ENCODE data around the gene SMYD3. TPM values are rescaled to one million over a fixed set of nuclear protein-coding genes. Genes with fewer than 3 reads are reported as not detected.

The SMYD3 gene
- total RNA-seq, 1 donor from 2014 or later = 23.9 TPM

DNA sequence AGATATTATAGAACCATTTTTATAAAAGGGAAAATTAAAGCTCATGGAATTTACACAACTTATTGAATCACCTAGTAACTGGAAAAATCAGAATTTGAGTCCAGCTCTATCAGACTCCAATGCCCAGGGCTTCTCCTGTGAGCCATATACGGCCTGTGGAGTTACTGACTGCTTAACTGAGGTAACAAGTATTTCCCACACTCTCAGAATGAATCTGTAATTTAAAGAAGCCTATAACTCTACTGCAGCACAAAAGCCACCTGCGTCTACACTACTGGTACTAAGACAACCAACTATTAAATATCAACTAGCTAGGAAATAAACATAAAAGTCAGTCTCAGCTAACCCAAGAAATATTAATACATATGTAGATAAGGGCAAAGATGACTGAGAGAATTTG, 29.4 kb downstream of the SMYD3 start:
- Mint-ChIP-seq H3K4me3 (no peak overlapping the region), H3K27ac (no peak overlapping the region), H3K27me3 (no peaks in the 10 kb centered on the region), H3K9me3 (no peaks in the 10 kb centered on the region), H3K4me1 (peaks cover 9% of the 10 kb centered on the region), H3K36me3 (ENCODE audit: low read depth) (no peaks in the 10 kb centered on the region)
- no peak for DNase-seq
- intact Hi-C loops (cut with micrococcal nuclease) = loop anchor here (2.0 to 5.0 kb wide), 2 partner anchors 15 to 145 kb away; no protein-coding TSS in a partner anchor

DNA sequence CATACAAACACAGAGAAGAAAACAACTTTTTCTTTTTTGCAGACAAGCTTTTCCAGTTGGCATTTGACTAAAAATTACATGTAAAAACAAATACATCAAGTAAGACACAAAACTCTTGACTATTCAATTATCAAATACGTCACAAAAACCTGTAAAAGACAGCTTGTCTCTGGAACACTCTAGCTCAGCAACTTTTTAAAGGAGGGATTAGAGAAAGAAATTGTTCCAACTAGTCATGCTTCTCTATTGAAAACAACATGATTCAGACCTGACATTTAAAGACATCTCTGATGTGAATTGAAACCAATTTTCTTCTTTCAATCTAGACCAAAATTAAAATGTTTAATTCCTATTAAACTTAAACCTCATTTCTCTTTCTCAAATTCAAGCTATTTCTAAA, 30.3 kb downstream of the SMYD3 start:
- Mint-ChIP-seq H3K9me3 (no peaks in the 10 kb centered on the region), H3K36me3 (ENCODE audit: low read depth) (no peaks in the 10 kb centered on the region), H3K4me1 (peaks cover 9% of the 10 kb centered on the region), H3K27ac (no peak overlapping the region), H3K4me3 (no peak overlapping the region), H3K27me3 (no peaks in the 10 kb centered on the region)
- intact Hi-C loops (cut with micrococcal nuclease) = loop anchor here (2.0 to 5.0 kb wide), 2 partner anchors 16 to 144 kb away; no protein-coding TSS in a partner anchor
- no peak for DNase-seq

DNA sequence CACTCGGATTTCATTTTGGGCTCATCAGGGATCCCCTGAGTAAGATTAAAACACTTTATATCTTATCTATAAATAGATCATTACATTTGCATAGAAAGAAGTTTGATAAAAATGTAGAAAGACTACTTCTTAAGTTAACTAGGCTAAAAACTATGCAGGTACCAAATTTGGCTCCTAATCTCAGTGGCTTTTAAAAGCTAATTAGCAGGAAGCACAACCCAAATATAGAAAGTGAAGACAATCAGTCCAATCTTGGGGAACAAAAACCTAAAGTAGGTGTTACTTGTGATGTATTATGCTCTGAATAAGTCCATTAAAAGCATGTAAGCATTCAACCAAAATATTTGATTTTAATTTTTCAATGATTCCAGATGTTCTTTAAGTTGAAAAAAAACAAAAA, 35.4 kb downstream of the SMYD3 start:
- Mint-ChIP-seq H3K4me3 (no peak overlapping the region), H3K36me3 (ENCODE audit: low read depth) (peaks cover 1% of the 10 kb centered on the region), H3K27ac (no peak overlapping the region), H3K27me3 (no peaks in the 10 kb centered on the region), H3K9me3 (no peaks in the 10 kb centered on the region), H3K4me1 (peaks cover 4% of the 10 kb centered on the region)
- no peak for DNase-seq
- intact Hi-C loops (cut with micrococcal nuclease) = no loop called here

DNA sequence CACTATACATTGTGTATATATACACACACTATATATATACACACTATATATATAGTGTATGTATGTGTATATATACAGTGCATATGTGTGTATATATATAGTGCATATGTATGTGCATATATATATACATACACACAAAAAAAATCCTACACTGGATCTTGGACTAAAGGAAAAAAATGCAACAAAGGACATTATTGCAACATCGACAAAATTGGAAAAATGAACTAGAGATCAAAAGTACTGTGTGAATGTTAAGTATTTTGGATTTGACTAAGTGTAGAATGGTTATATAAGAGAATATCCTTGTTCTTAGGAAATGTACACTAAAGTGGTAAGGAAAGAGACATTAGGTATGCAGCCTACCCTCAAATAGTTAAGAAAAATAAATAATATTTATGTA, 36.5 kb downstream of the SMYD3 start:
- Mint-ChIP-seq H3K4me3 (no peak overlapping the region), H3K4me1 (peaks cover 2% of the 10 kb centered on the region), H3K27me3 (no peaks in the 10 kb centered on the region), H3K9me3 (no peaks in the 10 kb centered on the region), H3K27ac (no peak overlapping the region), H3K36me3 (ENCODE audit: low read depth) (peaks cover 1% of the 10 kb centered on the region)
- no peak for DNase-seq
- intact Hi-C loops (cut with micrococcal nuclease) = no loop called here

DNA sequence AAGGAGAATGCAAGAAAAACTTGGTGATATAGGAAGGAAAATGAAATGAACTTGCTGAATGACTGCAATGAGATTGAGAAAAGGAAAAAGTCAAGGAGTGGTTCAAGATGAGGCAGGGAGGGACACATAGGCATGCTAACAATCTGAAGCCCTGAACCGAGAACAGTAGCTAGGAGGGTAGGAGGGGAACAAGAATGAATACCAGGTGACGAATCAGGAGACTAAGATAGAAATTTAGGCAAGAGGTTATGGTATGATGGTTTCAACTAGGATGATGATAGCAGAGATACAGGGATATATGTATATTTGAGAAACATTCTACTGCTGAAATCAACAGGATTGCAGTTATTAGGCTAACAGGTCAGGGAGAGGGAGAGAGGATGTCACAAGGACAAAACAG, 44.1 kb downstream of the SMYD3 start:
- no peak overlapping the region for H3K27ac Mint-ChIP-seq
- no peaks in the 10 kb centered on the region for H3K27me3 Mint-ChIP-seq
- H3K4me3 Mint-ChIP-seq = no peak overlapping the region
- peaks cover 6% of the 10 kb centered on the region for H3K4me1 Mint-ChIP-seq
- no peaks in the 10 kb centered on the region for H3K9me3 Mint-ChIP-seq
- peaks cover 1% of the 10 kb centered on the region for H3K36me3 Mint-ChIP-seq (ENCODE audit: low read depth)
- intact Hi-C loops (cut with micrococcal nuclease) = no loop called here
- no peak for DNase-seq

DNA sequence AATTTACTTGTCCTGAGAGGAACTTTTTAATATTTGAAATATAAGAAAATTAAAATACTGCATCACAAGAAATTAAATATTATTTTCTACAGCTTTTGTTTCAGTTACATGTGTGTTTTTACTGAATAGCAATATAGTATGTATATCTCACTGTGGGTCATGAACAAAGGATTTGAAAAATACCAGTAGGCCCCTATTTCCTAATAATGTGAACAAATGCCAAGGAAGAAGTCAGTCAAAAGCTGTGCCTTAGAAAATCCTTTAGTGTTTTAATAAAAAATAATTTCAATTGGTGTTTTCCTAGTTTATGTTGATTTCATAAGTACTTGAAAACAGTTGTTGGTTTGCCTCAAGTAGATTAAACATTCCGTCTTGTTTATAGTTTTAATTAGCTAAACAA, 46.7 kb downstream of the SMYD3 start:
- no peaks in the 10 kb centered on the region for H3K36me3 Mint-ChIP-seq (ENCODE audit: low read depth)
- no peak overlapping the region for H3K27ac Mint-ChIP-seq
- no peak for DNase-seq
- no peaks in the 10 kb centered on the region for H3K27me3 Mint-ChIP-seq
- peaks cover 6% of the 10 kb centered on the region for H3K4me1 Mint-ChIP-seq
- H3K9me3 Mint-ChIP-seq = no peaks in the 10 kb centered on the region
- intact Hi-C loops (cut with micrococcal nuclease) = no loop called here
- H3K4me3 Mint-ChIP-seq = no peak overlapping the region

DNA sequence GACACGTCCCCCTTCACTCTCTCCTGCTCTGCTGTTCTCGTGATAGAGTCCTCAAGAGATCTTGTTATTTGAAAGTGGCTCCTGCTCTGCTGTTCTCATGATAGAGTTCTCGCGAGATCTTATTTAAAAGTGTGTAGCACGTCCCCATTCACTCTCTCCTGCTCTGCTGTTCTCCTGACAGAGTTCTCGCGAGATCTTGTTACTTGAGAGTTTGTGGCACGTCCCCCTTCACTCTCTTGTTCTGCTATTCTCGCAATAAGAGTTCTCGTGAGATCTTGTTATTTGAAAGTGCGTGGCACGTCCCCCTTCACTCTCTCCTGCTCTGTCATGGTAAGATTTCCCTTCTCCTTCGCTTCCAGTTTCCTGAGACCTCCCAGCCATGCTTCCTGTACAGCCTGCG, 47.9 kb downstream of the SMYD3 start:
- peaks cover 6% of the 10 kb centered on the region for H3K4me1 Mint-ChIP-seq
- no peaks in the 10 kb centered on the region for H3K36me3 Mint-ChIP-seq (ENCODE audit: low read depth)
- no peaks in the 10 kb centered on the region for H3K27me3 Mint-ChIP-seq
- H3K4me3 Mint-ChIP-seq = no peak overlapping the region
- no peak overlapping the region for H3K27ac Mint-ChIP-seq
- DNase-seq = no peak
- intact Hi-C loops (cut with micrococcal nuclease) = no loop called here
- no peaks in the 10 kb centered on the region for H3K9me3 Mint-ChIP-seq

DNA sequence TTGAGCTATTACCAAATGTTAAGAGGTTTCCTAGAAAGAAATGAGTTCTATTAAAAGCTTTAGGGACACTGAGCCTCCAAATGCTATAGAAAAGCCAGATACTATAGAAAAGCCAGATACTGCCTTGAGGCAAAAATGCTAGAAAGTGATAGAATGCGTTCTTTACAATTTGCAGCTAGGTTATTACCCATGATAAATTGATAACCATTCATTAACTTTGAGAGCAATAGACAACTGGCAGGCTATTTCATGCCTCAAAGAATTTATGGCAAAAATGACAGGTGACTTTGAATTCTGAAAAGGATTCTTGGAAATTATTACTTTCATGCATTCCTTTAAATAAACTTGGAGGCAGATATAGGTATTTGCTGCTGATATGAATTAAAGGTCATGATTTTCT, 51.6 kb downstream of the SMYD3 start:
- DNase-seq = no peak
- intact Hi-C loops (cut with micrococcal nuclease) = no loop called here
- H3K4me1 Mint-ChIP-seq = peaks cover 6% of the 10 kb centered on the region
- no peak overlapping the region for H3K4me3 Mint-ChIP-seq
- no peak overlapping the region for H3K27ac Mint-ChIP-seq
- H3K36me3 Mint-ChIP-seq (ENCODE audit: low read depth) = no peaks in the 10 kb centered on the region
- no peaks in the 10 kb centered on the region for H3K9me3 Mint-ChIP-seq
- H3K27me3 Mint-ChIP-seq = no peaks in the 10 kb centered on the region

DNA sequence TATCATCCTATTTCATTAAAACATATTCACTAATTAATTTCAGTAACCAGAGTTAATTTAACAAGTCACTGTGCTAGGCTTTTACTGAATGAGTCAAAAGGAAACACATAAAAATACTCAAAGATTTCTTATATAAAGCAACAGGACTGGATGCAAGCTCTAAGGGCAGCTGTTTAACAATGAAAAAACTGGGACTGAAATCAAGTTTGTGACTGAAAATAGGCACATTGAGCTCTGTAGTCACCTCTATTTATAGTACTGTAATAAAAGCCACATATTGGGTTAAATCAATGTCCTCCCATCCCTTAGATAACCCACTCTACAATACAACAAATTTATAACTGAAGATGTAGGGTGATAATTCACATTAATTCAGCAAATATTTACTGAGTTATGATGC, 52.4 kb downstream of the SMYD3 start:
- no peak overlapping the region for H3K27ac Mint-ChIP-seq
- no peaks in the 10 kb centered on the region for H3K9me3 Mint-ChIP-seq
- no peak overlapping the region for H3K4me3 Mint-ChIP-seq
- H3K4me1 Mint-ChIP-seq = peaks cover 2% of the 10 kb centered on the region
- no peak for DNase-seq
- intact Hi-C loops (cut with micrococcal nuclease) = no loop called here
- H3K27me3 Mint-ChIP-seq = no peaks in the 10 kb centered on the region
- H3K36me3 Mint-ChIP-seq (ENCODE audit: low read depth) = no peaks in the 10 kb centered on the region

DNA sequence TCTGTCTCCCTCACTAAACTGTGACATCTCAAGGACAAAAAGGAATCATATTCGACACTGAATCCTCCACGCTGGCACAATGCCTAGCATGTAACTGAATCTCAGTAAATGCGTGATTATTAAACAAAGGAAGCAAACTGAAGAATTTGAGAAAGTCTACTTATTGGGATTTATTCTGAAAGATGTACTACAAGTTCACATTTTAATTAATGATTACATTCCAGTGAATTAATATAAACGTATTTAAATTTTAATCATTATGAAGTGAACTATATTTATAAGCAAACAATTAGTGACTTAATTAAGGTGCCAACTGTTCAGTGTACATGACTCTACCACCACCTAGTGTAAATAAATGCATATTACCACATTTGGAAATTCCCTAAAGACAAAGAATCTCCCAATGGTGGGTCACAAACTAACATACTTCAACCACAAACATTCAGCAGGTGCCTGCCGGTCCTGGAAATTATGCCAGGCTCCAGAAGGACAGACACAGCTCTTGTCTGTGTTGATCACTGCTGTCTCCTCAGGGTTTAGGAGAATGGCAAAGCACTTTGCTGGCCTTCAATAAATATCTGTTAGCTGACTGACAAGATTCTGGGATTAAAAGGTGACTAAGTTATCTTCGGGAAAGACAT, 56.3 kb downstream of the SMYD3 start:
- Mint-ChIP-seq H3K27ac (no peak overlapping the region), H3K27me3 (no peaks in the 10 kb centered on the region), H3K4me1 (no peaks in the 10 kb centered on the region), H3K4me3 (no peak overlapping the region), H3K36me3 (ENCODE audit: low read depth) (no peaks in the 10 kb centered on the region), H3K9me3 (no peaks in the 10 kb centered on the region)
- intact Hi-C loops (cut with micrococcal nuclease) = loop anchor here (1.0 kb wide), 2 partner anchors 438 to 1297 kb away; no protein-coding TSS in a partner anchor
- DNase-seq = no peak

DNA sequence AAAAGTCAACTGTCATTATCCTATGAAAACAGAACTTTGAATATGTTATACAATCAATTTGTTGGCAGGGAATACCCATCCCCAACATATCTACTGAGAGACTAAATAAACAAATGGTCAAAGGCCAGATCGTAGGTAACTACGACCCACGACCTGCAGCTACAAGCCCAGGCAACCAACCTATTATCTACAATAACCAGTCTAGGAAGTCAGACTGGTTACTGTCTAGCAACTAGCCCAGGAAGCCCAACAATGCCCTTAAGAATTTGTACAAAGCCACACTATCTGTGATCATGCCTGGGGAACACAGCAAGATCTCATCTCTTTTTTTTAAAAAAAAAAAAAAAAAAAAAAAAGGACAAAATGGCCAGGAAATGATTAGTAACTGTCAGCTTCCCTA, 58.7 kb downstream of the SMYD3 start:
- no peak for DNase-seq
- Mint-ChIP-seq H3K4me3 (no peak overlapping the region), H3K27ac (no peak overlapping the region), H3K27me3 (no peaks in the 10 kb centered on the region), H3K9me3 (no peaks in the 10 kb centered on the region), H3K36me3 (ENCODE audit: low read depth) (no peaks in the 10 kb centered on the region), H3K4me1 (no peaks in the 10 kb centered on the region)
- intact Hi-C loops (cut with micrococcal nuclease) = no loop called here

DNA sequence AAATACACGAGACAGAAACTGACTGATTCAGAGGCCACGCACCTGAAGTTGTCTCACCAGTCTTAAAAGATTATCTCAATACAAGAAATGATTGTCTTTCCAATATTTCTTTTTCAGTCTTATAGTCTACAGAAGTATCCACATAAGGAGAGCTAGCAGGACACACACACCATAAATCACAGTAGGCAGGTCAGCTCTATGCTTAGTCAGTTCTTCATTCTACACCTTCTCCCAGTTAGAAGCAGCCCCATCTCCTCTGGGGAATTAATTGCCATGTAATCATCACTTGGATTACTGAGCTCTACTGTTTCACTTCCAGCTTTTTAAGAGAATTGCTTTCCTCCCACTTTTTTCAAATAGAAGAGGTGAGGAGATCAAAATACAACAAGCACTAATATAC, 59.6 kb downstream of the SMYD3 start:
- Mint-ChIP-seq H3K4me3 (no peak overlapping the region), H3K9me3 (no peaks in the 10 kb centered on the region), H3K4me1 (no peaks in the 10 kb centered on the region), H3K27ac (no peak overlapping the region), H3K27me3 (no peaks in the 10 kb centered on the region), H3K36me3 (ENCODE audit: low read depth) (no peaks in the 10 kb centered on the region)
- DNase-seq = no peak
- intact Hi-C loops (cut with micrococcal nuclease) = no loop called here

DNA sequence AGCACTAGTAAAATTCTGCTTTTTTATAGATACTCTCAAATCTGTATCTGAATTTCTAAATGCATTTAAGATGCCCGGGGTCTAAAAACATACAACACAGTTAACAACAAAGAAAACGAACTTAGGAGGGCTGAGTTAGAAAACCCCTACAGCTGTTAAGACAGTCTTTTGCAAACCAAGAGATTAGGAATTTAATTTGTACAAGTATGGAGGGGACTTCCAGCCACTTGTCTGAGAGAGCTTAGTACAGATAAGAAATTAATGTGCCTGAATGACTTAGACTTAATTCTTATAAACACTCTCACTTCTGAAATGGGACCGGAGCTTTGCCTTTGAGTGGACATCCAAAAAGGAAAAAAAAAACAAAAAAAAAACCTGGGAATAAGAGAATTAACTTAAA, 61.6 kb downstream of the SMYD3 start:
- H3K4me3 Mint-ChIP-seq = no peak overlapping the region
- no peaks in the 10 kb centered on the region for H3K9me3 Mint-ChIP-seq
- no peak for DNase-seq
- no peaks in the 10 kb centered on the region for H3K4me1 Mint-ChIP-seq
- H3K27ac Mint-ChIP-seq = no peak overlapping the region
- no peaks in the 10 kb centered on the region for H3K36me3 Mint-ChIP-seq (ENCODE audit: low read depth)
- H3K27me3 Mint-ChIP-seq = no peaks in the 10 kb centered on the region
- intact Hi-C loops (cut with micrococcal nuclease) = no loop called here

DNA sequence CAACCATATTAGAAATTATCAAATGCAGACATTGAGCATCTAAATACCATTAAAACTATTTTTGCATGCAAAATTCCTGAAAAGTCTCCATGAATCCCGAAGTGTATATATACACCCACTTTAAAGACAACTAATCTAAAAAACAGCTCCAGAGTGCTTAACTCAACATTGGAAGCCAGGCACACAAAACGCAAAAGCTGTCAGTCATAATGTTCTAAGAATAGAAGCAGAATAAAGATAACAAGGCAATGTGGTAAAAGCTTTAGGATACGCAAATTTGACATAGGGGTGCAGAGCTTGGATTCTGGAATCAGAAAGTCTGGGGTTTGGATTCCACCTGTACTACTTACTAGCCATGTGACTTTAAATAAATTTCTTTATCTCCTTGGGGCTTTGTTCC, 62.5 kb downstream of the SMYD3 start:
- Mint-ChIP-seq H3K4me1 (no peaks in the 10 kb centered on the region), H3K9me3 (no peaks in the 10 kb centered on the region), H3K4me3 (no peak overlapping the region), H3K27me3 (no peaks in the 10 kb centered on the region), H3K27ac (no peak overlapping the region), H3K36me3 (ENCODE audit: low read depth) (no peaks in the 10 kb centered on the region)
- intact Hi-C loops (cut with micrococcal nuclease) = no loop called here
- no peak for DNase-seq

DNA sequence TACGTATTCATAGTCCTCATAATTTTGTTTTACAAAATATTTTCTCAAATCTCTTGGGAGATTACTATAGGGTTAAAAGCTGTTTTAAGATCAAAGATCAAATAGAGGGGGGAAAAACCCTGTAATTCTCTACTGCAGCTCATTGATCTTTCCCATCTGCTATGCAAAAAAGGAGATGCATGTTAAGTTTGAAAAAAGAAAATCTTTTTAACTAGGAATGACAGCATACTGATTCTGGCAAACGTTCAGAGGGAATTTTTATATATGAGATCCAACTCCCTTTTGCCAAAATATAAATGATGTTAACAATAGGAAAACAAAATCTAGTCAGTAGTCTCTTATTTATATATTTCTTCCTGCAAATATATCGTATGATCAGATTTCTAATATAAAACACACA, 69.1 kb downstream of the SMYD3 start:
- intact Hi-C loops (cut with micrococcal nuclease) = no loop called here
- H3K27ac Mint-ChIP-seq = no peak overlapping the region
- peaks cover 4% of the 10 kb centered on the region for H3K36me3 Mint-ChIP-seq (ENCODE audit: low read depth)
- no peak for DNase-seq
- peaks cover 2% of the 10 kb centered on the region for H3K4me1 Mint-ChIP-seq
- H3K4me3 Mint-ChIP-seq = no peak overlapping the region
- peaks cover 6% of the 10 kb centered on the region for H3K9me3 Mint-ChIP-seq
- H3K27me3 Mint-ChIP-seq = no peaks in the 10 kb centered on the region

All from activated CD4-positive, alpha-beta T cell treated with anti-CD3 and anti-CD28 coated beads, Interleukin-2, amount 10 ng/mL, durations not matched to agents 24 days and 14 days (primary cell).